HCEC 1CT (cell line): ENCODE results near the gene CD244.
A peak's percentile ranks its signal among the peaks of the same experiment; 100 is the strongest.
"Not testable (repeated sequence)": the region's sequence is repeated elsewhere in the genome, so short reads cannot be mapped to it uniquely, and the experiment has no call there.

ENCODE experiments used
- DNase-seq: peaks from one replicate; pipeline ENCODE4 v3.0.0-alpha.2; 2017

CD244 gene

GRCh38 chr1:160862203-160863060 lies at the start of gene CD244:
CD244 (minus strand) TSS chr1:160862887; CDS start chr1:160862677, 210 bp downstream.
- DNase-seq = peak; percentile 49

GRCh38 chr1:160911925-160912324 lies 49.2 kb upstream of the CD244 start:
- no peak for DNase-seq

- DNase-seq = no peak
These were observed 48.8 kb upstream of the CD244 start for GRCh38 chr1:160911441-160911840.

GRCh38 chr1:160910170-160910750 lies 47.6 kb upstream of the CD244 start:
- no peak for DNase-seq

- DNase-seq = no peak
These were observed 45.3 kb upstream of the CD244 start for GRCh38 chr1:160907976-160908375.

GRCh38 chr1:160905617-160905989 lies 42.9 kb upstream of the CD244 start:
- no peak for DNase-seq

- DNase-seq = no peak
These were observed 42.3 kb upstream of the CD244 start for GRCh38 chr1:160904783-160905616.

- DNase-seq = not testable (repeated sequence)
These were observed 39.6 kb upstream of the CD244 start for GRCh38 chr1:160902251-160902650.

- DNase-seq = no peak
These were observed 39.1 kb upstream of the CD244 start for GRCh38 chr1:160901768-160902167.

GRCh38 chr1:160900683-160901082 lies 38.0 kb upstream of the CD244 start:
- DNase-seq = not testable (repeated sequence)

GRCh38 chr1:160894368-160895135 lies 31.9 kb upstream of the CD244 start:
- not testable (repeated sequence) for DNase-seq

GRCh38 chr1:160891474-160891873 lies 28.8 kb upstream of the CD244 start:
- no peak for DNase-seq

- no peak for DNase-seq
These were observed 26.2 kb upstream of the CD244 start for GRCh38 chr1:160888926-160889325.

GRCh38 chr1:160887071-160887470 lies 24.4 kb upstream of the CD244 start:
- no peak for DNase-seq

GRCh38 chr1:160885042-160885441 lies 22.4 kb upstream of the CD244 start, which contains the start of gene ITLN1:
ITLN1 (minus strand) TSS chr1:160885180; CDS start chr1:160884877, 303 bp downstream.
- no peak for DNase-seq

- DNase-seq = no peak
These were observed 21.9 kb upstream of the CD244 start for GRCh38 chr1:160884579-160884978.

GRCh38 chr1:160883581-160884513 lies 21.2 kb upstream of the CD244 start:
- DNase-seq = no peak

GRCh38 chr1:160882582-160882981 lies 19.9 kb upstream of the CD244 start:
- DNase-seq = no peak

GRCh38 chr1:160881264-160881663 lies 18.6 kb upstream of the CD244 start:
- not testable (repeated sequence) for DNase-seq

GRCh38 chr1:160880216-160880615 lies 17.5 kb upstream of the CD244 start:
- DNase-seq = no peak

- DNase-seq = no peak
These were observed 16.4 kb upstream of the CD244 start for GRCh38 chr1:160879056-160879455.
